GM19463 (cell line): ENCODE results near the gene PHYHD1.
"Not testable (repeated sequence)": the region's sequence is repeated elsewhere in the genome, so short reads cannot be mapped to it uniquely, and the experiment has no call there.

Source experiments
- ATAC-seq: cut with Tn5 transposase; IDR thresholded peaks from one replicate; pipeline ENCODE4 v1.9.1; 2021; ENCODE audit warnings: mild to moderate bottlenecking, moderate library complexity; ENCODE audit not compliant: unreplicated experiment

Gene PHYHD1

GRCh38 chr9:128947527-128948301, 26.9 kb downstream of the PHYHD1 start, which contains the start of the genes DOLK and NUP188:
TSS of gene DOLK (minus strand) at chr9:128947603. CDS start at chr9:128947303, 300 bp downstream.
TSS of gene NUP188 (plus strand) at chr9:128947699. CDS start at chr9:128947720, 21 bp downstream.
- ATAC-seq: peak; percentile 68

- ATAC-seq: not testable (repeated sequence)
Measured at GRCh38 chr9:128961403-128961802, 40.6 kb downstream of the PHYHD1 start.

GRCh38 chr9:128969491-128969890, 48.7 kb downstream of the PHYHD1 start:
- ATAC-seq: no peak

- ATAC-seq: no peak
Measured at GRCh38 chr9:128972956-128973355, 52.2 kb downstream of the PHYHD1 start.

- ATAC-seq: no peak
Measured at GRCh38 chr9:128979111-128979510, 58.3 kb downstream of the PHYHD1 start.

GRCh38 chr9:128983536-128983935, 62.8 kb downstream of the PHYHD1 start:
- no peak for ATAC-seq

GRCh38 chr9:128986671-128987070, 65.9 kb downstream of the PHYHD1 start:
- ATAC-seq: no peak

GRCh38 chr9:128987805-128988204, 67.0 kb downstream of the PHYHD1 start:
- no peak for ATAC-seq
